ENCODE results near the gene MGLL.

DNA sequence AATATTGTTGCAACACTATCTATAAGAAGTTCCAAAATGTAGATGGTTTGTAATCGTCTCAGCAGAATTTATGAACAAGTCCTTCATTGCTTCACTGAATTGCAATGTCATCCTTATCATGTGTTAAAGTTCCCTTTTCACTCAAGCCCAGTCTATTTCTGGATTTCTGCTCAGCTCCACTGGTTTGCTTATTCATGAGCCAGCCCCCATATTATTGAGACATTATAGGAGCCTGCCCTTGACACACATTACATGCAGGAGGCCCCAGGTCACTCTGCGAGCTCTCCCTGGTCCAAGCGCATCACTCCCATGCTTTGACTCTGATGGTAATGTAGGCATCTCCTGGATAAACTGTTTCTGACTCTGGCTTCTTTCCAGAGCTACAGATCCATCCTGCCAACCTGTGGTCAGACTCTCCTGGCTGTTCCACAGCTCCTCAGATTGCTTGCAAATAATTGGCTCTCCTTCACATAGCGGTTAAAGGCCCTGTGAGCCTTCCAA lies 92.7 kb downstream of the MGLL start:
- TF ChIP-seq, protein P1, sequence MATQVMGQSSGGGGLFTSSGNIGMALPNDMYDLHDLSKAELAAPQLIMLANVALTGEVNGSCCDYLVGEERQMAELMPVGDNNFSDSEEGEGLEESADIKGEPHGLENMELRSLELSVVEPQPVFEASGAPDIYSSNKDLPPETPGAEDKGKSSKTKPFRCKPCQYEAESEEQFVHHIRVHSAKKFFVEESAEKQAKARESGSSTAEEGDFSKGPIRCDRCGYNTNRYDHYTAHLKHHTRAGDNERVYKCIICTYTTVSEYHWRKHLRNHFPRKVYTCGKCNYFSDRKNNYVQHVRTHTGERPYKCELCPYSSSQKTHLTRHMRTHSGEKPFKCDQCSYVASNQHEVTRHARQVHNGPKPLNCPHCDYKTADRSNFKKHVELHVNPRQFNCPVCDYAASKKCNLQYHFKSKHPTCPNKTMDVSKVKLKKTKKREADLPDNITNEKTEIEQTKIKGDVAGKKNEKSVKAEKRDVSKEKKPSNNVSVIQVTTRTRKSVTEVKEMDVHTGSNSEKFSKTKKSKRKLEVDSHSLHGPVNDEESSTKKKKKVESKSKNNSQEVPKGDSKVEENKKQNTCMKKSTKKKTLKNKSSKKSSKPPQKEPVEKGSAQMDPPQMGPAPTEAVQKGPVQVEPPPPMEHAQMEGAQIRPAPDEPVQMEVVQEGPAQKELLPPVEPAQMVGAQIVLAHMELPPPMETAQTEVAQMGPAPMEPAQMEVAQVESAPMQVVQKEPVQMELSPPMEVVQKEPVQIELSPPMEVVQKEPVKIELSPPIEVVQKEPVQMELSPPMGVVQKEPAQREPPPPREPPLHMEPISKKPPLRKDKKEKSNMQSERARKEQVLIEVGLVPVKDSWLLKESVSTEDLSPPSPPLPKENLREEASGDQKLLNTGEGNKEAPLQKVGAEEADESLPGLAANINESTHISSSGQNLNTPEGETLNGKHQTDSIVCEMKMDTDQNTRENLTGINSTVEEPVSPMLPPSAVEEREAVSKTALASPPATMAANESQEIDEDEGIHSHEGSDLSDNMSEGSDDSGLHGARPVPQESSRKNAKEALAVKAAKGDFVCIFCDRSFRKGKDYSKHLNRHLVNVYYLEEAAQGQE (IDR thresholded peaks at IDR 0.05) = no peak
- no peak for TF ChIP-seq JUND (IDR thresholded peaks at IDR 0.05)
- TF ChIP-seq, protein P2, sequence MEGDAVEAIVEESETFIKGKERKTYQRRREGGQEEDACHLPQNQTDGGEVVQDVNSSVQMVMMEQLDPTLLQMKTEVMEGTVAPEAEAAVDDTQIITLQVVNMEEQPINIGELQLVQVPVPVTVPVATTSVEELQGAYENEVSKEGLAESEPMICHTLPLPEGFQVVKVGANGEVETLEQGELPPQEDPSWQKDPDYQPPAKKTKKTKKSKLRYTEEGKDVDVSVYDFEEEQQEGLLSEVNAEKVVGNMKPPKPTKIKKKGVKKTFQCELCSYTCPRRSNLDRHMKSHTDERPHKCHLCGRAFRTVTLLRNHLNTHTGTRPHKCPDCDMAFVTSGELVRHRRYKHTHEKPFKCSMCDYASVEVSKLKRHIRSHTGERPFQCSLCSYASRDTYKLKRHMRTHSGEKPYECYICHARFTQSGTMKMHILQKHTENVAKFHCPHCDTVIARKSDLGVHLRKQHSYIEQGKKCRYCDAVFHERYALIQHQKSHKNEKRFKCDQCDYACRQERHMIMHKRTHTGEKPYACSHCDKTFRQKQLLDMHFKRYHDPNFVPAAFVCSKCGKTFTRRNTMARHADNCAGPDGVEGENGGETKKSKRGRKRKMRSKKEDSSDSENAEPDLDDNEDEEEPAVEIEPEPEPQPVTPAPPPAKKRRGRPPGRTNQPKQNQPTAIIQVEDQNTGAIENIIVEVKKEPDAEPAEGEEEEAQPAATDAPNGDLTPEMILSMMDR (IDR thresholded peaks at IDR 0.05; ENCODE audit: low read depth, low read length, missing input control) = no peak
- no peak for TF ChIP-seq EGR1 (IDR thresholded peaks at IDR 0.05; ENCODE audit: low read depth in 2 of 2)
- no peak for TF ChIP-seq NR2F2 (IDR thresholded peaks at IDR 0.05)
- no peak for TF ChIP-seq SP1 (IDR thresholded peaks at IDR 0.05)
- TF ChIP-seq RXRA (IDR thresholded peaks at IDR 0.05) = no peak
- TF ChIP-seq, protein P3, sequence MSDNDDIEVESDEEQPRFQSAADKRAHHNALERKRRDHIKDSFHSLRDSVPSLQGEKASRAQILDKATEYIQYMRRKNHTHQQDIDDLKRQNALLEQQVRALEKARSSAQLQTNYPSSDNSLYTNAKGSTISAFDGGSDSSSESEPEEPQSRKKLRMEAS (IDR thresholded peaks at IDR 0.05) = no peak
- TF ChIP-seq HNF4A (conservative IDR thresholded peaks at IDR 0.05) = no peak
- TF ChIP-seq GABPA (IDR thresholded peaks at IDR 0.05 in 1 of 2, conservative IDR thresholded peaks at IDR 0.05 in 1 of 2) = no peak
- no peak for TF ChIP-seq RAD21 (IDR thresholded peaks at IDR 0.05)
- no peak for TF ChIP-seq YY1 (IDR thresholded peaks at IDR 0.05)
- TF ChIP-seq TAF1 (conservative IDR thresholded peaks at IDR 0.05) = no peak
